DMS114 treated with DMSO at 0.1 percent for 48 hours (cell line): ENCODE data around the gene AMIGO1.

Source experiments
- DNase-seq: peaks from one replicate; lab custom pipeline; 2025; ENCODE audit not compliant: unreplicated experiment; lab: John Stamatoyannopoulos, UW

The AMIGO1 gene

GRCh38 chr1:109457819-109458218, 51.7 kb downstream of the AMIGO1 start:
- DNase-seq, result no peak

GRCh38 chr1:109454497-109455133, 54.9 kb downstream of the AMIGO1 start:
- DNase-seq, result no peak
